NB4 (cell line): ENCODE data around the gene PPID.

Experiments
- DNase-seq: peaks from one replicate; pipeline ENCODE4 v3.0.0; 2010; ENCODE audit warnings: low read depth
- H3K4me3 ChIP-seq: one replicate; pipeline ENCODE4 v1.5.1; 2011; ENCODE audit warnings: mild to moderate bottlenecking, low read depth, low read length, moderate library complexity
- MYC ChIP-seq: IDR thresholded peaks from 2 replicates; pipeline ENCODE4 v1.6.1; 2011; ENCODE audit warnings: low read depth, low read length
- POLR2A ChIP-seq: IDR thresholded peaks from 2 replicates; pipeline ENCODE4 v1.6.1; 2011; ENCODE audit warnings: mild to moderate bottlenecking; ENCODE audit not compliant: insufficient read length; ENCODE audit errors: extremely low read depth
- TF ChIP-seq, protein P1 (sequence below): IDR thresholded peaks from 2 replicates; pipeline ENCODE4 v1.6.1; 2011; ENCODE audit warnings: low read depth, low read length
- TF ChIP-seq, protein P2 (sequence below): IDR thresholded peaks from one replicate; pipeline ENCODE4 v1.5.1; 2012; ENCODE audit warnings: low read depth, low read length

PPID gene

DNA sequence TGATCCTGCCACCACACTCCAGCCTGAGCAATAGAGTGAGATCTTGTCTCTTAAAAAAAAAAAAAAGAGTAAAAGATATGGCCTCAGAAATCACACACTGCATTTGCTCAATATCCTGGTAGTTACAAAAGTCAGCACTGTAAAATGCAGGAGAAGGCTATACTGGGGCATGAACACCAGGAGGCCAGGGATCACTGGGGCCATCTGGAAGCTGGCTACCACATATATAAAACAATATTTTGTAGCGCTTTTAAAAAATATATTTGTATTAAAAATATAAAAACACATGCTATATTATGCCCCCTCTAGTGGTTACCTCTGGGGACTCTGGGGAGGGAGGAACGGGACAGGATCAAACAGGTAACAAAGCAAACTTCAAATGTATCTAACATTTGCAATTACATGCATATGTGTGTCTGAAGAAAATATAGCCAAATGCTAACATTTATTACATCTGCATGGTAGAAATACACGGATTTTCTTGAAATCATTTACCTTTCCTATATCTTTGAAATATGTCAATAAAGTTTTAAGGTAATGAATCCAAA, 55.5 kb downstream of the PPID start:
- TF ChIP-seq, protein P1, sequence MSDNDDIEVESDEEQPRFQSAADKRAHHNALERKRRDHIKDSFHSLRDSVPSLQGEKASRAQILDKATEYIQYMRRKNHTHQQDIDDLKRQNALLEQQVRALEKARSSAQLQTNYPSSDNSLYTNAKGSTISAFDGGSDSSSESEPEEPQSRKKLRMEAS = no peak
- TF ChIP-seq, protein P2, sequence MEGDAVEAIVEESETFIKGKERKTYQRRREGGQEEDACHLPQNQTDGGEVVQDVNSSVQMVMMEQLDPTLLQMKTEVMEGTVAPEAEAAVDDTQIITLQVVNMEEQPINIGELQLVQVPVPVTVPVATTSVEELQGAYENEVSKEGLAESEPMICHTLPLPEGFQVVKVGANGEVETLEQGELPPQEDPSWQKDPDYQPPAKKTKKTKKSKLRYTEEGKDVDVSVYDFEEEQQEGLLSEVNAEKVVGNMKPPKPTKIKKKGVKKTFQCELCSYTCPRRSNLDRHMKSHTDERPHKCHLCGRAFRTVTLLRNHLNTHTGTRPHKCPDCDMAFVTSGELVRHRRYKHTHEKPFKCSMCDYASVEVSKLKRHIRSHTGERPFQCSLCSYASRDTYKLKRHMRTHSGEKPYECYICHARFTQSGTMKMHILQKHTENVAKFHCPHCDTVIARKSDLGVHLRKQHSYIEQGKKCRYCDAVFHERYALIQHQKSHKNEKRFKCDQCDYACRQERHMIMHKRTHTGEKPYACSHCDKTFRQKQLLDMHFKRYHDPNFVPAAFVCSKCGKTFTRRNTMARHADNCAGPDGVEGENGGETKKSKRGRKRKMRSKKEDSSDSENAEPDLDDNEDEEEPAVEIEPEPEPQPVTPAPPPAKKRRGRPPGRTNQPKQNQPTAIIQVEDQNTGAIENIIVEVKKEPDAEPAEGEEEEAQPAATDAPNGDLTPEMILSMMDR = peak; percentile 74
- DNase-seq = peak; percentile 74
- H3K4me3 ChIP-seq = no peak overlapping the region

DNA sequence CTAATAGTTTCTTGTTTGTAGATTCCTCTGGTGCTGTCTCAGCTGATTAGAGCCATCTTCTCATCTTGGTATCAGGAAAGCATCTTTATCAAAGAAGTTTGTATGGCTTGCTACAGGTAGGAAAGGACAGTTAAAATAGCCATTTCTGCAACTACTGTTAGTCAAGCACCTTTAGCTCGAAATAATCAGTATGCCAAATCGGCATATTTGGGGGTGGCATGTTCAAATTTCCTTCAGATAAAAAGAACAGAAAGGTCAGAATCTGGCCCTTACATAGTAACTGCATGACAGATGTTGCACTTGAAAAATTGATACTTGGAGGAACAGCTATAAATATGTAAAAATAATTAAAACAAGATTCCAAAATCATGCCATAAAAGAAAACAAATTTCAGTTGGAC, 56.3 kb downstream of the PPID start:
- no peak for DNase-seq
- H3K4me3 ChIP-seq = no peak overlapping the region
- TF ChIP-seq POLR2A (no peak), MYC (no peak)
- TF ChIP-seq, protein P2 = no peak
- TF ChIP-seq, protein P1 = no peak

DNA sequence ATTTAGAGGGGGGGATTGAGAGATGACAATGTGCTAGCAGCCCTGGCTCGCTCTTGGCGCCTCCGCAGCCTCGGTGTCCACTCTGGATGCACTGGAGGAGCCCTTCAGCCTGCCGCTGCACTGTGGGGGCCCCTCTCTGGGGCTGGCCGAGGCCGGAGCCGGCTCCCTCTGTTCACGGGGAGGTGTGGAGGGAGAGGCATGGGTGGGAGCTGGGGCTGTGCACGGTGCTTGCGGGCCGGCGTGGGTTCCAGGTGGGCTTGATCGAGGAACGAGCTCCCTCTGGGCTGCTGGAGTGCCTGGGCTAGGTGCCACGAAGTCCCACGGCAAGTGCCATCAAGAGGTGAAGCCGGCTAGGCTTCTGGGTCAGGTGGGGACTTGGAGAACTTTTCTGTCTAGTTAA, 58.4 kb downstream of the PPID start:
- no peak for DNase-seq
- no peak overlapping the region for H3K4me3 ChIP-seq
- TF ChIP-seq, protein P1 = no peak
- TF ChIP-seq, protein P2 = no peak
- TF ChIP-seq POLR2A (no peak), MYC (no peak)

DNA sequence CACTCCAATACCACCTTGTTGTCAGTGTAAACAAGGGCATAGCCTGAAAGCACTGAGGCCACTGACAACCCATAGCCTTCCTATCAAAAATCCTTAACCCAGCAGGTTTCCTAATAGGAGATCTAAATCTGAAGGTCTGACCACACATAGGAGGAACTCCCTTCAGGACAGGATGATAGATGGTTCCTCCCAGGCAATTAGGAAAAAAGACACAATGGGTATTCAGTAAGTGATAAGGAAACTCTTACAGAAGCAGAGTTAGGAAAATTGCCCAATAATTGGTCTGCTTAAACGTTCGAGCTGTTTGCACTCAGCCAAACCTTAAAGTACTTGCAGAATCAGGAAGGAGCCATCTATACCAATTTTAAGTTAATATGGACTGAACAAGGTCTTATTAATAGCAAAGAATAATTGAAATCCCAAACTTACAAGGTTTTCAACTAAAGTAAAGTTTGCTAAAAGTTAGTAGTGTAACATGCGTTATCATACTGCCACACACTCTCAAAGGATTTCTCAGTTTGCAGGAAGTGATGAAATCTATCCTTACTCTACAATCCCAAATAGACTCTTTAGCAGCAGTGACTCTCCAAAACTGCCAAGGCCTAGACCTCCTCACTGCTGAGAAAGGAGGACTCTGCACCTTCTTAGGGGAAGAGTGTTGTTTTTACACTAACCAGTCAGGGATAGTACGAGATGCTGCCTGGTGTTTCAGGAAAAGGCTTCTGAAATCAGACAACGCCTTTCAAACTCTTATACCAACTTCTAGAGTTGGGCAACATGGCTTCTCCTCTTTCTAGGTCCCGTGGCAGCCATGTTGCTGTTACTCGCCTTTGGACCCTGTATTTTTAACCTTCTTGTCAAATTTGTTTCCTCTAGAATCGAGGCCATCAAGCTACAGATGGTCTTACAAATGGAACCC, 59.2 kb downstream of the PPID start:
- DNase-seq = peak; percentile 83
- H3K4me3 ChIP-seq = peak overlapping the region; percentile 21

DNA sequence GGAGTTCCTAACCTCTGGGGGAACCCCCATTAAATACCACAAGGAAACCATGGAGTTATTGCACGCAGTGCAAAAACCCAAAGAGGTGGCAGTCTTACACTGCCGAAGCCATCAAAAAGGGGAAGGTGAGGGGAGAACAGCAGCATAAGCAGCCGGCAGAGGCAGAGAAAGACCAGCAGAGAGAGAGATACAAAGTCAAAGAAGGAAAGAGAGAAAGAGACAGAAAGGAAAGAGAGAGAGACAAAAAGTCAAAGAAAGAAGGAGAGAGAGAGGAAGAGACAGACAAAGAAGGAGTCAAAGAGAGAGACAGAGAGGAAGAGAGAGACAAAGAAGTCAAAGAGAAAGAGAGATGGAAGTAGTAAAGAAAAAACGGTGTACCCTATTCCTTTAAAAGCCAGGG, 59.9 kb downstream of the PPID start:
- H3K4me3 ChIP-seq = peak overlapping the region; percentile 21
- DNase-seq = peak; percentile 71
